ENCODE measurements around the gene BEND2.
"Not testable (repeated sequence)": the region's sequence is repeated elsewhere in the genome, so short reads cannot be mapped to it uniquely, and the experiment has no call there.

BEND2 gene

GRCh38 chrX:18220786-18221185, at the start of gene BEND2:
TSS of gene BEND2 (minus strand) at chrX:18220886. CDS start at chrX:18220750, 136 bp downstream.
- TF ChIP-seq CTCF (IDR thresholded peaks at IDR 0.05), result no peak
- no peak for TF ChIP-seq ZFX (IDR thresholded peaks at IDR 0.05; ENCODE audit: borderline replicate concordance)

DNA sequence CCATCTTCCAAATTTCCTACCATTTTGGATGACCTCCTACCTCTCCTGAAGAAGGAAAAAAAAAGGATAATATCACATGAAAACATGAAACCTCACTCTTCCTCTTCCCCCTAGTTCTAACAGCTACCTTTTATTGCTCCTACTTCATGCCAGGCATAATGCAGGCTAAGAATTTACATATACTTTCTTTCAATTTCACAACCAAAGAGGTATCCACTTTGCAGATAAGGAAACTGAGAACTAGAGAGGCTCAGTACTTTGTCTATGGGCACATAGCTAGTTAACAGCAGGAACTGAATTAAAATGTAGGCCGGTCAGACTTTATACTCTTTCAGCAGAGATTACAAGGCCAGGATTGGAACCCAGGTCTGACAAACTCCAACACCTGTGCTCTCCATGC, 34.4 kb upstream of the BEND2 start:
- TF ChIP-seq ZFX (IDR thresholded peaks at IDR 0.05; ENCODE audit: borderline replicate concordance) (no peak), CTCF (IDR thresholded peaks at IDR 0.05) (no peak)
- no peak overlapping the region for H3K27ac ChIP-seq

More at GRCh38 chrX:18220786-18221185, at the start of gene BEND2:
- no peak within 1 kb of the TSS for H3K27ac ChIP-seq

DNA sequence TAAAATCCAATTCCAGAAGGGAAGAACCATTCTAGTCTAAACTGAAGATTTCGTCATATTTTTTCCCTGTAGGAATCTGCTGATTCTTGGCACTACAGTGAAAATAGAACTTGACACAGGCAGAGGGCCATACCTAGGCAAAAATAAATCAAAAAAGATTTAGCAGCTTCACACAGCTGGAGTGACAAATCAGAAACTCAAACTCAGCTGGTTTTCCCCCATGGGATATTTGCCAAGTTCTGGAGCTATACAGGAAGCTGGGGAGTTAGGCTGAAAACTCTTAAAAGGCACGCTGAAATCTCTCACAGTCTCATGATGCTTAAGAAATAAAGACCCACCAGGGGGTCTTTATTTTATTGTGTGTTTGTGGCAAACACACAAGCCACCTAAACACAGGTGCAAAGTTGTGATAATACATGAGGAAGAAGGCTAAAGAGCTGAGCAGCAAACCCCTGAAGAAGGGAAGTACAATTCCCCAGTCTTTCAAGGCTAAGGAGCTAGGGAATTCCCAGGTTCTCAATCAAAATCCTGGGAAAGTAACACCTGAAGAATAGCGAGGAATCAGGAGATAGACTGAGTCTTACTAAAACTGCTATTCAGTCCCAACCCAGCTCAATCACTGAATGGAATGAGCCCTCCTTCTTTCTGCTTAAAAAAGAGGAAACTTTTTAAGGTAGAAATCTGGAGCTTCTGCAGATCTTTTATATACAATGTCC, 32.1 kb upstream of the BEND2 start:
- TF ChIP-seq ZFX (IDR thresholded peaks at IDR 0.05; ENCODE audit: borderline replicate concordance), result no peak
- H3K27ac ChIP-seq, result no peak overlapping the region

DNA sequence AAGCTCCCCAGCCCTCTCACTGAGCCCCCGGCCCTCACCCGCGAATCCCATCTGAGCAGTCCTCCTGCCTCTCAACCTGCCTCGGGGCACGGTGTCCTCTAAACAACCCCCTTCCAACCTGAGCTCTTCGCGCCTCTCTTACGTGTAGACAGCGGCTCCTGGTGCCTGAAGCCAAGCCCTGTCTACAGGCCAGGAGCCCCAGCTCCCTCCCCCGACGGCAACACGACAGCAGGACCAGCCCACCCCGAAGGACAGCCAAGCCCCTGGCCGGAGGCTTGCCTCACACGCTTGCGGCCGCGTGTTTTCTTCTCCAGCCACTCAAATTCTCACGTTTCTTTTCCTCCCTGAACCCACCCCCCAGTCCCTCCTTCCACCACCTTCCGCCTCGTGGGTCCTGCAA, 9.0 kb upstream of the BEND2 start:
- H3K27ac ChIP-seq, result not testable (repeated sequence)

DNA sequence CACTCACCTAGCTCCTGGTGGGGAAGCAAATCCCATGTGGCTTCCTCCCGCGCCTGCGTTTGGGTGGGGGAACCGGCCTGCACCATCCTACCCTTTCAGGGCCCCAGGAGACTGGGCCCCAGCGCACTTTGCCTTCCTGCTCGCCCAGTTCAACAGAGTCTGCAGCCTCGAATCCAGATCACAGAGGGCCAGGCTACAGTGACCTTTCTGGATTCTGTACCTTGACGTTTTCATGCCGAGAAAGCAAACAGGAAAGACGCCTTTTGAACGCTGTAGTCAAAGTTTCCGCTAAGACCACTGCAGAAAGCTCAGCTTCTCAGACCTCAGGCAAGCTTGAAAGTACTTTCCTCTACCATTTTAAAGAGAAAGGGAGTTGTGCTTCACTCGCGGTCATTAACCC, 7.4 kb upstream of the BEND2 start:
- TF ChIP-seq CTCF (IDR thresholded peaks at IDR 0.05), result no peak
- no peak overlapping the region for H3K27ac ChIP-seq

- no peak for TF ChIP-seq CTCF (IDR thresholded peaks at IDR 0.05)
- TF ChIP-seq ZFX (IDR thresholded peaks at IDR 0.05; ENCODE audit: borderline replicate concordance), result no peak
- no peak overlapping the region for H3K27ac ChIP-seq
Measured at GRCh38 chrX:18227458-18227857, 6.8 kb upstream of the BEND2 start.

DNA sequence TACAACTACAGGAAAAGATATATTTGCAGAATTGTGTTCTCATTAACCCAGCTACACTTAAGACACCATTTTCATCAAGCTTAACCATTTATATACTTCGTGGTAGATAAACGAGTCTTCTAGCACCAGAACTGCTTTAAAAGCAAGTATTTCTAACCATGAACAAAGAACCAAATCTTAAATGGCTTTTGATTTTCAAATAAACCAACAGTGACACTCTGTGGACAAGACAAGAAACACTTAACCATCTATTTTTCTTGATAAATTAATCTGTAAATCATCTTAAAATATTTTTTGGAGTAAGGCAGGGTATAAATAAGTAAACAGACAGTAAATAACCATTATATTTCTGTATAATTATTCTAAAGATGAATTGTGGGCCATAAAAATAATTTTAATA, 10.2 kb downstream of the BEND2 start:
- H3K27ac ChIP-seq, result no peak overlapping the region
- TF ChIP-seq CTCF (IDR thresholded peaks at IDR 0.05) (0 out of 2 replicates have a peak, but pooled peaks have one; percentile 14), ZFX (IDR thresholded peaks at IDR 0.05; ENCODE audit: borderline replicate concordance) (no peak)

DNA sequence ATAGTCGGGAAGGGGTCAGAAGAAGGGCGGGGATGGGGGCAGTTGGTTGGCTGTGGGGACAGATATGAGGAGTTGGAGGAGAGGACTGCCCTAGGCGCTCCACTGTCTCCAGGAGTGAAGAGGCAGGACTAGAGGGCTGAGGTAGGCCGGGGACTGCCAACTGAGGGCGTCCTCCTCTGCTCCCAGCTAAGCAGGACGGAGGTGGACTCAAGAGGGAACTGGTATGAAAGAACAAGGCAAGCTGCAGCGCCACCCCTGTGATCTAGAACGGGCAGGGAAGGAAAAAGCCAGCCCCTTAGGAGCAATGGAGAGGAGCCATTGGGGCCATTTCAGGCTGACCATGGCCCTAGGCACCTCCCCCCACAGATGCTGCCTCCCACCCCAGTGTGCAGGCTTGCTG, 14.0 kb downstream of the BEND2 start:
- TF ChIP-seq CTCF (IDR thresholded peaks at IDR 0.05), result no peak
- no peak for TF ChIP-seq ZFX (IDR thresholded peaks at IDR 0.05; ENCODE audit: borderline replicate concordance)
- H3K27ac ChIP-seq, result no peak overlapping the region

All from 22Rv1 (cell line).